ENCODE data around the gene ABHD2.
"Not testable (repeated sequence)": the region's sequence is repeated elsewhere in the genome, so short reads cannot be mapped to it uniquely, and the experiment has no call there.

Gene ABHD2

GRCh38 chr15:89141159-89141558 is 52.9 kb downstream of the ABHD2 start:
- DNase-seq = not testable (repeated sequence)

GRCh38 chr15:89141885-89142284 is 53.6 kb downstream of the ABHD2 start:
- no peak for DNase-seq

GRCh38 chr15:89142423-89142822 is 54.2 kb downstream of the ABHD2 start:
- DNase-seq = no peak

- DNase-seq = no peak
Measured at GRCh38 chr15:89143503-89144162, 55.4 kb downstream of the ABHD2 start.

GRCh38 chr15:89144491-89144890 is 56.2 kb downstream of the ABHD2 start:
- DNase-seq = no peak

DNA sequence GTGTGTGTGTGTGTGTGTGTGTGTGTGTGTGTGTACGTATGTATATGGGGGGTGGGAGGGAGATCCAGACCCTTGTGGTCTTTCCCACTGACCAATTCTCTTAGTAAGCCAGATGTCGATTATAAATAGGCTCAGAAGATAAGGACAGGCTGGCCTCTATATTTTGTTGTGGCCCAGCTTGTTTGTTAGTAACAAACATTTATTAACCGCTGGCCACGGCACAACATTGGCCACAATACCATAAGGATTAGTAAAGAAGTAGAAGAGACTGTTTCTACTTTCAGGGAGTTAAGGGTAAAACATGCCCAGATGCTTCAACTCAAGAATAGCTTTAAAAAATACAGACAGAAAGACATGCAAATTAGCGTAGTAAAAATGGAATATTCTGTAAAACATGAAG is 58.1 kb downstream of the ABHD2 start:
- no peak for DNase-seq

DNA sequence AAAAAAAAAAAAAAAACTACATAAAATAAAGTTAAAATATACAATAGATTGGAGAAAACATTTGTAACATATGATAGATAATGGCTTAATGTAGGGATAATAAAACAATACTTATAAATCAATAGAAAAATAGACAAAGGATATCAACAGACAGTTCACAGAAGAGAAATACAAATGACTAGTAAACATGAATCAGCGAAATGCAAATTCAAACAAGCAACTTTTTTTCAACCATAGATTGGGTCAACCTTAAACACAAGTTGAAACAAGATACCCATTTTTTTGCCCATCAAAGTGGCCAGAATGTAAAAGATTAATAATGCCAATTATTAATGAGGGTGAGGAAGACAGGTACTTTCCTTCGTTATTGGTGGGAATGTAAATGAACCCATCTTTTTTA is 59.9 kb downstream of the ABHD2 start:
- no peak for DNase-seq

GRCh38 chr15:89149501-89150101 is 61.3 kb downstream of the ABHD2 start:
- no peak for DNase-seq

GRCh38 chr15:89150287-89150686 is 62.0 kb downstream of the ABHD2 start:
- DNase-seq = no peak

- no peak for DNase-seq
Measured at GRCh38 chr15:89150762-89151664, 62.8 kb downstream of the ABHD2 start.

- no peak for DNase-seq
Measured at GRCh38 chr15:89155122-89155521, 66.9 kb downstream of the ABHD2 start.

DNA sequence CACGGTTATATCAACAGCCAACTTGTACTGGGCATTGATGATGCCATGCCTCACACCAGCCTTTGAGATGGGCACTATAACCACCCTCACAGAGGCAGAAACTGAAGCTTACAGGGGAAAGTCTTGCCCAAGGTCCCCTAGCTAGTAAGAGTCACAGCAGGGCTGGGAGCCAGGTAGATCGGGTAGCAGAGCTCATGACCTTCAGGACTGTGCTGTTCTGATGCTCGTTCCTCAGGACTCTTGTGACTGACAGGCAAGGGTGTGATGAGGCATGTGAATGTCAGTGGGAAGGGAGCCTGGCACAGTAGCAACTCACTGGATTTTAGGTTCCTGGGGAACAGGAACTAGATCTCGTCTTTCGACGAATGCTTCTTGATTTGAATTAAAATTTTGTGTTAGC is 67.4 kb downstream of the ABHD2 start:
- DNase-seq = no peak

- no peak for DNase-seq
Measured at GRCh38 chr15:89157061-89157460, 68.8 kb downstream of the ABHD2 start.

DNA sequence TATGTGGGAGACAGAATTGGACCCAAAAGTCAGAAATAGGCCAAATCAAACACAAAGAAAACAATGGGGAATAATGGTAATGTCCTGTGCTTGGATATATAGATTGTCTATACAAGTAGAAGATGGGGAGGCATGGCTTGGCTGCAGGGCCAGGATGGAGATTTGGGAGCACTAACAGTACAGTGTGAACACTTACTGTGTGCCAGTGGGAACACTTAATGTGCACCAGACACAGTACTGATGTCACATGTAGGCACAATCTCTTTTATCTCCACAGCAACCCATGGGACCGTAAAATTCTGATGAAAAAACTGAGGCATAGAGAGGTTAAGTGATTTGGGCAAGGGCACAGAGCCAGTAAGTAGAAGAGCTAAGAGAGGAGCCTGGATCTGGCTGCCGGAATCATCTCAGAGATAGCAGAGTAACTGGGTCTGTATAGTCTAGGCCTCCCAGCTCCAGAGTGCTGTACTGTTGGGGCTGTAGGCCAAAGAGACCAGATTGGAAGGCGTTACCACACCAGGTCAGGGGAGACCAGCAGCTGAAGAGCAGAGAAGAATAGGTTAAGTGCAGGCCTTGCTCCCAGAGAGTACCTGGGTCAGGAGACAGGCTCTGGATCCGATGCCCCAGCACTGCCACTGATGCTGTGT is 69.8 kb downstream of the ABHD2 start:
- DNase-seq = no peak

DNA sequence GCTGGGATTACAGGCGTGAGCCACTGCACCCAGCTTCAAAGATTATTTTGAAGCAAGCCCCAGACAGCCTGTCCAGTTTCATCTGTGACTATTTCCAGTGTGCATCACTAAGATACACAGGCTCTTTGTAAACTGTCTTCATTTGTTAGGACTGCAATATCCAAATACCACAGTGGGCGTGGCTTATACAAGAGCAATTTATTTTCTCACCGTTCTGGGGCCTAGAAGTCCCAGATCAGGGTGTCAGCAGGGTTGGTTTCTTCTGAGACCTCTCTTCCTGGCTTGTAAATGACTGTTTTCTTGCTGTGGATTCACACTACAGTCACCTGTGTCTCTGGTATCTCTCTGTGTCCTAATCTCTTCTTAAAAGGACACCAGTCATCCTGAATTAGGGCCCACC is 73.4 kb downstream of the ABHD2 start:
- DNase-seq = no peak

DNA sequence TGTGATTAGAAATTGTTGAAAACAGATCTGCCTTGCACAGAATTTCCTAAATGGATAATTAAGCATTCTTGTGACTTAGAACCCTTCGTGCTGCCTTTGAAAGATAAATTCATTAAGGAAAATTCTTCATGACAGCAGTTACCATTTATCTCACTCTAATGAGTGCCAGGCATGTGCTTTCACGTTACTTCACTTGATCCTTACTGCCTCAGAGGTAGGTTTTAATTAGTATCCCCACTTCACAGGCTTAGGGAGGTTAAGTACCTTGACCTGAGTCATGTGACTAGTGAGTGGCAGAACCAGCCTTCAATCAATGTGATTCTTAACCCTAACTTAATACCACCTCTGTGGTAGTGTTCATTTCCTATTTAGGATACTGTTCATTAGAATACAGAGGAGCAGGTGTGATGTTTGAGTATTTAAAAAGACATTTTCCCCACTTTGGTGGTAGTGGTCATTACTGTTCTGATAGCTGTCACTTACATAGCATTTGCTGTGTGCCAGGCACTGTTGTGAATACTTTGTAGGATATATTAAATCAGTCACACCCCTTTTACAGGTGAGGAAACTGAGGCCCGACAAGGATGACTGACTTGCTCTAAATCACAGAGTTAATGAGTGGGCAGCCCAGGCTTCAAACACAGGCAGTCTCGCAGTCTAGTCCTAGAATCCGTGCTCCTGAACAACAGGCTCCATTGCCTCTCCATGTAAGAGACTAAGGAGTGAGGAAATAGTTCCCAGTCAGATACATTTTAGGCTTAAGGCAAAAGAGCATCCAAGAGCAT is 75.2 kb downstream of the ABHD2 start:
- no peak for DNase-seq

GRCh38 chr15:89164712-89165211 is 76.5 kb downstream of the ABHD2 start:
- no peak for DNase-seq

DNA sequence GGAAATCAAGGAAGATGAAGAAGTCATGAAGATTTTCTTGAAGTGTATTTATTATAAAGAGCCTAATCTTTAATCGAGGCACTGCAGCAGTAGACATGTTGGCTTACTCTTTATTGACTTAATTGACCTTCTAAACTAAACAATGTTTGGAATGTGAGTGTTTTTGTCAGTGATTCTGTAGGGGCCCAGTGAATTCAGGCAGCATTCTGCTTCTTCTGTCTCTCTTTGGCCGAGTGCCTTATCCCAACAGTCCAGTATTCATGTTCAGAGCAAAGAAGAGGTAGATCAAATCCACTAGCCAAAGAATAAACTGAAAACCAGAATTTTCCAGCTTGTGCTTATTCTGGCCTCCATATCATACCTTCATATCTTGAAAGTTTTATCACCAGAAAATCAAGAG is 77.4 kb downstream of the ABHD2 start:
- DNase-seq = no peak

DNA sequence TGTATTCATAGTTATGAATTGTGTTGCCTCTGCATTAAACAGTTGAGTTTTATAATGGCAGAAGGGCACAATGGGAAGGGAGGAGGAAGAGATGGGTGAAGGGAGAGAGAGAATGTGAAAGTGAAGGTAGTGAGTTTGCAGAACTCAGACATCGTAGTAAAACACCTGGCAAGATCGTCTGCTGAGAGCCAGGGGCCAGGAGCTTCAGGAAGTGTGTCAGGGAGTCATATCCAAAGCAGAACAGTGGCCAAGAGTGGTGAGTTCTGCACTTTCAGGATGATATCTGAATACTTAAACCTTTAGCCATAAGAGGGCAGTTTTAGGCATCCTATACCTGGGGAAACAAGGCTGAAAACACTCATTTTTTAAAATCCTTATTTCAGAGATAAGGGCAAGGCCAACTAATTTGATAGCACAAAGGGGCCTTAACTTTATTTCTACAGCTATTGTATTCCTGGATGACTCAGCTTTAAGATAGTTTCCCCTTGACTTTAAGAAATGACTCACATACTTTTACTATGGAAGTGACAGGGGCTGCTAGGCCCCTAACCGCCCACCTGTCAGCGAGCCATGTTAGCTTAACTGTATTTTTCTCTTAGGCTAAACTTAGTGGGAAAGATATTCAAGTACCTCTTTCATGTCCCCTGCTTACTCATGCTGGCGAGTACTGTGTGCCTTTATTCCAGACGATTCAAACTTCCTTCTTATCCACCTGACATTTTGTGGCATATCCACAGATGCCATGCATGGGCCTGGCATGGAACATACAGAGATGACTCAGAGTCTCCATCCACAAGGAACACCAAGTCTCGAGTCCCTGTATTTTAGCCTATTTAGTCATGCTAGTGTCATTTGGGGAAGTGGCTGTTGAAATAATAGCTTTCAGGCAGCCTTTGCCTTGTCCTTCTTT is 79.3 kb downstream of the ABHD2 start:
- no peak for DNase-seq

DNA sequence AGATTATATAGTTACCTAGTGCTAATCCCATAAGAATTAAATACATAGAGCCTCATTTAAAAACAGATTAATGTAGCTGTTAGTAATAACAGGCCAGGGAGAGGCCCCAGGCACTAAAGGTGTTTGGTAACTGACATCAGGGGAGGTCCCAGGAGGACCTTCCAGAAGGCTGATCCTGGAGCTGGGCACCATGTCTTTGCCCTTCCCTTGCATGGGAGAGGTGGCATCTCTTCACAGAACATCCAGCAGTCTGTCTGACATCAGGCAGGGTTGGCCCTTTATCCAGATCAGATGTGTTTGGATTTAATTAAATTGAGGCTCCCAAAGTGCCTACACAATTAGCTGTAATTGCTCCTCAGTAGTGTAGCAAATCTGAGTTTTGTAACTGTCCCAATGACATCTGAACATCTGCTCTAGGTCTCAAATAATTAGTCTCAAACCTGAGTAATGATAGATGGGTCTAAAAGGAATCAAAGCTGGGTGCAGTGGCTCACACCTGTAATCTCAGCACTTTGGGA is 80.1 kb downstream of the ABHD2 start:
- no peak for DNase-seq

DNA sequence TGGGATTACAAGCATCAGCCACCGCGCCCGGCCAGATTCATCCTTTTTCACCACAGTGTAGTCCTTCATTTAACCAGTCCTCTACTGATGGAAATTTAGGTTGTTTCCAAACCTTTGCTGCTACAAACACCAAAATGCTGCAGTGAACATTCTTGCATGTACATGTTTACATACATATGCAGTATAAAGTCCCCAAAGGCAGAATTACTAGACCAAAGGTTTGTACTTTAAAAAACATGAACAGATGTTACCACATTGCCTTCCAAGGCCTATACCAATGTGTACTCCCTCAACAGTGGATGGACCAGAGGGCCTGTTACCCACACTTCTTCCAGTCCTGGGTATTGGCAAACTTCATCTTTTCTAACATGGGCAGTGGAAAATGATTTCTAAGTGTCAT is 82.1 kb downstream of the ABHD2 start:
- no peak for DNase-seq
